Measurements from ENCODE around the gene CEP164.

Gene CEP164

DNA sequence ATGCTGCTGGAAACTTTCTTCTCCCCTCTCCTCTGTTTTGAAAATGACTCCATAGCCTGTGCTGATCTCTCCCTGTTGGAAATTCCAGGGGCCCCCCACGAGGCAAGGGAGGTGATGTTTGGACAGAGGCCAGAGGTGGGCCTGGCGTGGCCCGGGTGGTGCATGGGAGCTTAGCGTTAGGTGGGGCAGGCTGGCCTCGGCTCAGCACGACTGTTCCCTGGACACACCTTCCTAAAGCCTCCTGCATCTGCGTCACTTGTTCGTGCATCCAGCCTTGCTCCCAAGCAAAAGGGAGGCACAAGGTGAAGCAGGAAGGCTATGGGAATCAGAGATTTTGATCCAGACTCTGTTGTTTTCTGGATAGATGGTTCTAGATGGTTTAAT, 135.2 kb downstream of the CEP164 start:
- no peak for DNase-seq (ENCODE audit: low read depth)

All from activated T-cell treated with anti-CD3 and anti-CD28 coated beads for 48 hours (primary cell).